ENCODE results near the gene ADH4.

DNA sequence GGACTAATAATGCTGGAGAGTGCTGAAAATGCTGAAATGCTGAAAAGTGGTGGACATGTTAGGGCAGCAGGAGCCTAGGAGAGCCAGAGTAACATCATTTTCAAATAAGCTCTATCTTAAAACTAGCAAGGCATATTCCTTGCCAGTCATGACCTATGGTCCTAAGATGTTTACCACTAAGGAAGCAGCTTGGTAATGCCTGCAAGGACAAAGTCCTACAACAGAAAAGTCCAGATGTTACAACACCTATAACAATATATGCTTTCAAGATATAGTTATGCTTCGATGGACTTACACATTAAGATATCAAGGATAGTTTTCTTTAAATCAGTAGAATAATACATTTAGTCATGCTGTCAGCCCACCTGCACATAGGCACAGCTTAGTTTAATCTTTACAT, 4.5 kb upstream of the ADH4 start:
- TF ChIP-seq SUZ12 (IDR thresholded peaks at IDR 0.05) (no peak), FOXM1 (IDR thresholded peaks at IDR 0.05; ENCODE audit: borderline replicate concordance) (no peak)
- TF ChIP-seq, protein P1, sequence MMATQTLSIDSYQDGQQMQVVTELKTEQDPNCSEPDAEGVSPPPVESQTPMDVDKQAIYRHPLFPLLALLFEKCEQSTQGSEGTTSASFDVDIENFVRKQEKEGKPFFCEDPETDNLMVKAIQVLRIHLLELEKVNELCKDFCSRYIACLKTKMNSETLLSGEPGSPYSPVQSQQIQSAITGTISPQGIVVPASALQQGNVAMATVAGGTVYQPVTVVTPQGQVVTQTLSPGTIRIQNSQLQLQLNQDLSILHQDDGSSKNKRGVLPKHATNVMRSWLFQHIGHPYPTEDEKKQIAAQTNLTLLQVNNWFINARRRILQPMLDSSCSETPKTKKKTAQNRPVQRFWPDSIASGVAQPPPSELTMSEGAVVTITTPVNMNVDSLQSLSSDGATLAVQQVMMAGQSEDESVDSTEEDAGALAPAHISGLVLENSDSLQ (IDR thresholded peaks at IDR 0.05), result no peak

All from HEK293T (cell line).